GM12878 (cell line): ENCODE measurements around the gene IGLL5. TPM values are rescaled to one million over a fixed set of nuclear protein-coding genes. Genes with fewer than 3 reads are reported as not detected.

ENCODE experiments used
- ATAC-seq: fragments of 200-7000 bp; cut with Tn5 transposase; 3 replicates; pipeline ENCODE4 v1.9.1; 2020; ENCODE audit warnings: mild to moderate bottlenecking, moderate library complexity
- BruUV-seq: library from RNA; stranded (reverse); fragments of 400-500 nt; replicated peaks from 2 replicates; lab custom pipeline; 2021; lab: Mats Ljungman, UMichigan
- CTCF ChIA-PET: fragments of 300-600 bp; sonication (Branson Sonifier 250); formaldehyde crosslinking; extraction: SDS; loops from one replicate; lab custom pipeline; 2021; ENCODE audit warnings: inconsistent platforms; lab: Yijun Ruan, JAX
- POLR2A ChIA-PET: fragments of 350-600 bp; formaldehyde crosslinking; extraction: SDS; loops from one replicate; lab custom pipeline; 2021; ENCODE audit warnings: inconsistent platforms; lab: Charles Lee
- RAD21 ChIA-PET: fragments of 300-600 bp; sonication (Branson Sonifier 250); formaldehyde crosslinking; loops from one replicate; lab custom pipeline; 2023; ENCODE audit warnings: antibody characterized with exemption; ENCODE audit not compliant: unreplicated experiment; lab: Charles Lee
- SMC1A ChIA-PET: fragments of 300-600 bp; sonication (Branson Sonifier 250); formaldehyde crosslinking; loops from one replicate; lab custom pipeline; 2023; ENCODE audit not compliant: unreplicated experiment, uncharacterized antibody; lab: Charles Lee
- DNase-seq: peaks from one replicate; pipeline ENCODE4 v3.0.0-alpha.2; 2011; ENCODE audit warnings: low read depth, low spot score
- FAIRE-seq: peaks from 3 replicates; lab custom pipeline; 2011; peaks lifted over from hg19 to GRCh38; lab: Jason Lieb, UNC
- H2AFZ ChIP-seq: 2 replicates; pipeline ENCODE4 v1.6.0; 2011; ENCODE audit warnings: low read depth, low read length, control low read depth; ENCODE audit not compliant: control insufficient read depth
- H3K27ac ChIP-seq: 2 replicates; pipeline ENCODE4 v1.5.1; 2011; ENCODE audit warnings: control low read depth; ENCODE audit not compliant: control insufficient read depth, insufficient read depth
- H3K27me3 ChIP-seq, 2 experiments: replicated peaks in 1 of 2; 2 replicates each; pipeline versions ENCODE4 v1.6.0 to v1.6.1; 2011; ENCODE audit warnings: low read length in 1 of 2; ENCODE audit not compliant: control insufficient read depth in 2 of 2, insufficient read depth in 2 of 2
- H3K36me3 ChIP-seq, 2 experiments: 2 replicates each; pipeline ENCODE4 v1.5.1; 2011; ENCODE audit warnings: low read length in 1 of 2; ENCODE audit not compliant: control insufficient read depth in 2 of 2, insufficient read depth in 2 of 2
- H3K4me1 ChIP-seq: 2 replicates; pipeline ENCODE4 v1.6.1; 2011; ENCODE audit warnings: mild to moderate bottlenecking, low read length, moderate library complexity, mixed read lengths; ENCODE audit not compliant: control insufficient read depth, insufficient read depth
- H3K4me2 ChIP-seq: 2 replicates; pipeline ENCODE4 v1.6.0; 2011; ENCODE audit warnings: control low read depth; ENCODE audit not compliant: control insufficient read depth, insufficient read depth
- H3K4me3 ChIP-seq: fragments of 200-600 bp; sonication (generic); 2 replicates; pipeline ENCODE4 v1.5.1; 2016
- H3K79me2 ChIP-seq: 2 replicates; pipeline ENCODE4 v1.6.0; 2011; ENCODE audit warnings: low read length; ENCODE audit not compliant: control insufficient read depth, insufficient read depth
- H3K9ac ChIP-seq: 2 replicates; pipeline ENCODE4 v1.8.0; 2011; ENCODE audit warnings: low read length, control low read depth, mixed read lengths; ENCODE audit not compliant: control insufficient read depth, insufficient read depth
- H3K9me3 ChIP-seq: replicated peaks from 3 replicates; pipeline ENCODE4 v1.5.1; 2011; ENCODE audit warnings: mild to moderate bottlenecking, low read length; ENCODE audit not compliant: control insufficient read depth, insufficient read depth
- H4K20me1 ChIP-seq: 2 replicates; pipeline ENCODE4 v1.6.0; 2011; ENCODE audit not compliant: control insufficient read depth, insufficient read depth
- CHD4 ChIP-seq: fragments of 200-600 bp; sonication (generic); IDR thresholded peaks from 2 replicates; pipeline ENCODE4 v1.6.1; 2016; ENCODE audit warnings: mild to moderate bottlenecking
- ESRRA ChIP-seq: IDR thresholded peaks from 2 replicates; pipeline ENCODE4 v1.6.1; 2012; ENCODE audit warnings: mild to moderate bottlenecking, low read length, improper control_type of control experiment
- KLF5 ChIP-seq: fragments of 450-650 bp; IDR thresholded peaks from 2 replicates; pipeline ENCODE4 v1.6.1; 2014; ENCODE audit warnings: mild to moderate bottlenecking; ENCODE audit not compliant: partially characterized antibody
- NR2F1 ChIP-seq: fragments of 450-650 bp; conservative IDR thresholded peaks from 2 replicates; pipeline ENCODE4 v1.6.1; 2017; ENCODE audit warnings: mild to moderate bottlenecking
- POLR2A ChIP-seq: IDR thresholded peaks from 2 replicates; pipeline ENCODE4 v1.6.1; 2011; ENCODE audit warnings: low read depth, mild to moderate bottlenecking, low read length
- RAD51 ChIP-seq: fragments of 450-650 bp; IDR thresholded peaks from 2 replicates; pipeline ENCODE4 v1.6.1; 2016; ENCODE audit warnings: moderate library complexity, mild to moderate bottlenecking, inconsistent platforms
- WGBS: methylation state at CpG from one replicate; pipeline ENCODE4 v1.1.6; 2016; ENCODE audit warnings: low lambda C conversion rate; ENCODE audit not compliant: insufficient replicate concordance, insufficient coverage; ENCODE audit errors: missing lambda C conversion rate; 5-methylcytosine and 5-hydroxymethylcytosine counted together
- in situ Hi-C: fragments of 300-500 bp; cut with MboI; formaldehyde crosslinking; loops from 9 replicates; pipeline ENCODE4 v1.14.3; 2018; ENCODE audit warnings: mixed read lengths
- intact Hi-C: fragments of 100-400 bp; cut with micrococcal nuclease; formaldehyde crosslinking; loops from one replicate; pipeline ENCODE4 v1.14.2; 2022; ENCODE audit not compliant: unreplicated experiment
- polyA plus RNA-seq, 11 experiments: library from polyadenylated mRNA; depleted of rRNA in 4 of 11; unstranded in 6 of 11; stranded (reverse) in 5 of 11; fragments of >200 nt; fragmentation: Nextera tagmentation in 4 of 11; fragmentation: Illumina TruSeq in 1 of 11; extraction: Ambion mirVana in 4 of 11; extraction: Trizol in 1 of 11; gene quantifications; 1 replicate in 1 of 11; 2 replicates in 10 of 11; pipeline versions ENCODE4 v1.2.1 to v1.2.3, GENCODE V29; 2011 to 2016; ENCODE audit warnings: inconsistent platforms in 2 of 11, missing spikeins in 2 of 11, low read depth in 1 of 11
- total RNA-seq, 4 experiments: library from RNA; depleted of rRNA in 3 of 4; stranded (reverse); fragments of >200 nt in 3 of 4; fragmentation: Illumina TruSeq in 1 of 4; extraction: Trizol in 1 of 4; gene quantifications; 2 replicates each; pipeline versions ENCODE4 v1.2.1 to v1.2.3, GENCODE V29; 2013 to 2021
- TF ChIP-seq, protein P1 (sequence below), 3 experiments: IDR thresholded peaks in 2 of 3; conservative IDR thresholded peaks in 1 of 3; 2 replicates each; pipeline ENCODE4 v1.5.1; 2011; ENCODE audit warnings: low read depth in 3 of 3, low read length in 3 of 3, mild to moderate bottlenecking in 3 of 3, control low read depth in 2 of 3, moderate library complexity in 2 of 3, inconsistent platforms in 1 of 3, mixed read lengths in 1 of 3; ENCODE audit not compliant: control insufficient read depth in 2 of 3, insufficient read depth in 1 of 3; ENCODE audit errors: extremely low read depth in 1 of 3

The IGLL5 gene
- total and polyA plus RNA-seq, 10 of the 15 experiments (the other 5 are each of a cell fraction or from before 2014, with no cell fraction given) = not detected

DNA sequence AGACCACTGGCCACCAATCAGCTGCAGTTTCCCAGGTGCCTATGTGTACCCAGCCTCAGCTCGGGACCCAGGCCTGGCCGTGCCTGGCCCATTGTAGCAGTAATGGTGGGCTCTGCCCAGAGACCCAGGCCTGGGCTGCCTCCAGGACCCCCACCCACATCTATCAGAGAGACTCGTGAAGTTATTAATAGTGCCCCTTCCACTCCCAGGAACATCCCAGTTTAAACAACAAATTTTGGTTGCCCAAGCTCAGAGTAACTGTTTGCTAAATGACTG lies 42.5 kb downstream of the IGLL5 start:
- WGBS = 64% methylated on average over 3 of the region's 3 CpGs
- H3K27ac ChIP-seq = peak overlapping the region; percentile 99
- peaks cover 89% of the 10 kb centered on the region for H3K4me1 ChIP-seq
- BruUV-seq = no TSS peak
- TF ChIP-seq CHD4 (no peak), POLR2A (0 out of 2 replicates have a peak, but pooled peaks have one; percentile 2), NR2F1 (0 out of 2 replicates have a peak, but pooled peaks have one; percentile 13)
- no peaks in the 10 kb centered on the region for H3K27me3 ChIP-seq
- SMC1A ChIA-PET = interaction anchor here (0.7 to 15.9 kb wide), 8 partner anchors 12 to 734 kb away, joined by 3 to 154 read pairs (median 26); no protein-coding TSS in a partner anchor
- DNase-seq (no peak), FAIRE-seq (no peak), ATAC-seq (no peak)
- CTCF ChIA-PET = interaction anchor here (1.0 to 21.7 kb wide), 6 partner anchors 12 to 735 kb away, joined by 5 to 551 read pairs (median 87); no protein-coding TSS in a partner anchor
- no peaks in the 10 kb centered on the region for H3K36me3 ChIP-seq
- POLR2A ChIA-PET = interaction anchor here (1.3 to 10.1 kb wide), 5 partner anchors 28 to 768 kb away, joined by 3 to 153 read pairs (median 26); no protein-coding TSS in a partner anchor
- H4K20me1 ChIP-seq = no peaks in the 10 kb centered on the region
- in situ Hi-C loops (no loop called here), intact Hi-C loops (no loop called here)
- H2AFZ ChIP-seq = no peak overlapping the region
- H3K4me3 ChIP-seq = no peak overlapping the region
- peaks cover 52% of the 10 kb centered on the region for H3K79me2 ChIP-seq
- H3K9ac ChIP-seq = peak overlapping the region; percentile 85
- H3K9me3 ChIP-seq = no peaks in the 10 kb centered on the region
- RAD21 ChIA-PET = interaction anchor here (0.9 to 16.2 kb wide), 10 partner anchors 9 to 772 kb away, joined by 3 to 255 read pairs (median 30); no protein-coding TSS in a partner anchor
- peak overlapping the region; percentile 94 for H3K4me2 ChIP-seq

DNA sequence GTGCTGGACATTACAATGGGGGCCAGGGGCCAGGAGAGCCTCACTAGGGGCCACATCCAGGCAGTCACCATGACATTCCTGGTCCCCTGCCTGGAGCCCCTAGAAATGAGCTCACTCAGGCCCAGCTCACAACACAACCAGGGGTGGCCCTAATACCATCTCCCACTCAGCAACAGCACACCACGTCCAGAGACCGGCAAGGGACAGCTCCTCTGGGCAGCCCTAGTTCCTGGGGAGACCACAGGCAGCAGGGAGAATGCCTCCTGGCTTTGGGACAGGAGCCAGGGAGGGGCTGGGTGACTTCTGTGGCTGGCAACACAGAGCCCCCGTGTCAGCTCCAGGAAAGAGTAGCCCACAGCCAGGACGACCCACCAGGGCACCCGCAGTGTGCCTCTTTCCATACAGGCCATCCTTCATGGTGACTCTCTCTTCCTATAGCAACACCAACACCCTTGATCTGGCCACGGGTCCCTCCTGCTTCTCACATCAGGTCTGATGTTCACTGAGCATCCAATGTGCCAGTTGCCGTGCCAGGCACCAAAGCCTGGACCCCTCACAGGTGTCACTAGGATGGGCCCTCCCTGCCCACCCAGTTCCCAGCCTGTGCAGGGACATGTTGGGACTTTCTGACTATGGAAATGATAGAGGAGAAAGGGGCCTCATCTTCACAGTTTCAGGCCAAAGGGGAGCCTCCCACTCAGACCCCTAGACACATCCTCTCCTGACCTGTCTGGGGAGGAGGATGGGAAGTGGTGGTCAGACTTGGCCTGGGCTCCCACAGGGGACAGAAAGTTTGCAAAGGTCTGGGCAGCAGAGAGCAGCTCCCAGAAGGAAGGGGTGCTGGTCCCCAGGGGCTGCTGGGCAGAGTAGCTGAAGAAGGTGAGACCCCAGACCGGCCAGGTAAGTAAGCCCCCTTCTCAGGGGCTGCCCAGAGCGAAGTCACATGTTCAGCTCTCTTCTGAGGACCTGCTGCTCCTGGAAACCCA lies 43.2 kb downstream of the IGLL5 start:
- 62% methylated on average over 9 of the region's 9 CpGs for WGBS
- intact Hi-C loops = no loop called here
- POLR2A ChIA-PET = interaction anchor here (0.6 to 10.1 kb wide), 9 partner anchors 12 to 900 kb away, joined by 3 to 153 read pairs (median 6); no protein-coding TSS in a partner anchor

More for the DNA sequence above, 43.2 kb downstream of the IGLL5 start:
- no peak overlapping the region for H2AFZ ChIP-seq
- BruUV-seq = no TSS peak
- H3K4me1 ChIP-seq = peaks cover 93% of the 10 kb centered on the region
- ChIA-PET RAD21 (interaction anchor here (0.9 to 16.2 kb wide), 13 partner anchors 8 to 888 kb away, joined by 3 to 255 read pairs (median 8); no protein-coding TSS in a partner anchor), CTCF (interaction anchor here (0.7 to 21.7 kb wide), 9 partner anchors 11 to 901 kb away, joined by 3 to 551 read pairs (median 11); no protein-coding TSS in a partner anchor), SMC1A (interaction anchor here (0.7 to 15.9 kb wide), 13 partner anchors 11 to 888 kb away, joined by 3 to 154 read pairs (median 12); no protein-coding TSS in a partner anchor)
- TF ChIP-seq KLF5 (no peak), ESRRA (no peak), RAD51 (0 out of 2 replicates have a peak, but pooled peaks have one; percentile 14)
- TF ChIP-seq, protein P1, sequence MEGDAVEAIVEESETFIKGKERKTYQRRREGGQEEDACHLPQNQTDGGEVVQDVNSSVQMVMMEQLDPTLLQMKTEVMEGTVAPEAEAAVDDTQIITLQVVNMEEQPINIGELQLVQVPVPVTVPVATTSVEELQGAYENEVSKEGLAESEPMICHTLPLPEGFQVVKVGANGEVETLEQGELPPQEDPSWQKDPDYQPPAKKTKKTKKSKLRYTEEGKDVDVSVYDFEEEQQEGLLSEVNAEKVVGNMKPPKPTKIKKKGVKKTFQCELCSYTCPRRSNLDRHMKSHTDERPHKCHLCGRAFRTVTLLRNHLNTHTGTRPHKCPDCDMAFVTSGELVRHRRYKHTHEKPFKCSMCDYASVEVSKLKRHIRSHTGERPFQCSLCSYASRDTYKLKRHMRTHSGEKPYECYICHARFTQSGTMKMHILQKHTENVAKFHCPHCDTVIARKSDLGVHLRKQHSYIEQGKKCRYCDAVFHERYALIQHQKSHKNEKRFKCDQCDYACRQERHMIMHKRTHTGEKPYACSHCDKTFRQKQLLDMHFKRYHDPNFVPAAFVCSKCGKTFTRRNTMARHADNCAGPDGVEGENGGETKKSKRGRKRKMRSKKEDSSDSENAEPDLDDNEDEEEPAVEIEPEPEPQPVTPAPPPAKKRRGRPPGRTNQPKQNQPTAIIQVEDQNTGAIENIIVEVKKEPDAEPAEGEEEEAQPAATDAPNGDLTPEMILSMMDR (IDR thresholded peaks at IDR 0.05 in 2 of 3, conservative IDR thresholded peaks at IDR 0.05 in 1 of 3; ENCODE audit: control insufficient read depth in 2 of 3, extremely low read depth in 1 of 3, insufficient read depth in 1 of 3, low read depth in 3 of 3, low read length in 3 of 3) = no peak
- H3K4me3 ChIP-seq = peak overlapping the region; percentile 47; the same call in 1 of the 2 replicates
- in situ Hi-C loops = no loop called here
- no peaks in the 10 kb centered on the region for H3K27me3 ChIP-seq
- H3K27ac ChIP-seq = peak overlapping the region; percentile 99
- peak overlapping the region; percentile 94 for H3K4me2 ChIP-seq
- FAIRE-seq = no peak
- H3K9ac ChIP-seq = peak overlapping the region; percentile 85
- no peak for ATAC-seq
- no peaks in the 10 kb centered on the region for H4K20me1 ChIP-seq
- peaks cover 55% of the 10 kb centered on the region for H3K79me2 ChIP-seq
- no peaks in the 10 kb centered on the region for H3K36me3 ChIP-seq
- no peak for DNase-seq
- H3K9me3 ChIP-seq = no peaks in the 10 kb centered on the region
